CD14-positive monocyte (primary cell): ENCODE results near the gene KRTAP6-2. TPM values are rescaled to one million over a fixed set of nuclear protein-coding genes. Genes with fewer than 3 reads are reported as not detected.

Source experiments
- DNase-seq, 3 donors: peaks; one replicate each; pipeline ENCODE4 v3.0.0-alpha.2; 2011 to 2022
- H2AFZ ChIP-seq: 2 replicates; pipeline ENCODE4 v1.6.0; 2012; ENCODE audit warnings: mild to moderate bottlenecking, low read depth, low read length, inconsistent platforms; ENCODE audit not compliant: insufficient read depth, poor library complexity, severe bottlenecking
- H3K27ac ChIP-seq, 2 donors: 1 replicate in 1 of 2; 2 replicates in 1 of 2; pipeline ENCODE4 v1.5.1; 2012 to 2013; ENCODE audit warnings: low read length in 2 of 2, control low read depth in 1 of 2, inconsistent platforms in 1 of 2, low read depth in 1 of 2, mild to moderate bottlenecking in 1 of 2
- H3K27me3 ChIP-seq, 2 donors: one replicate each; pipeline versions ENCODE4 v1.6.0 to v1.6.1; 2011 to 2013; ENCODE audit warnings: low read length in 2 of 2; ENCODE audit not compliant: control insufficient read depth in 2 of 2, insufficient read depth in 2 of 2
- H3K36me3 ChIP-seq, 2 donors: replicated peaks in 1 of 2; 1 replicate in 1 of 2; 2 replicates in 1 of 2; pipeline versions ENCODE4 v1.5.1 to v1.6.1; 2012 to 2013; ENCODE audit warnings: low read length in 2 of 2, control low read depth in 1 of 2, inconsistent platforms in 1 of 2, mild to moderate bottlenecking in 1 of 2; ENCODE audit not compliant: insufficient read depth in 2 of 2, control insufficient read depth in 1 of 2
- H3K4me1 ChIP-seq, 2 donors: 1 replicate in 1 of 2; 2 replicates in 1 of 2; pipeline versions ENCODE4 v1.5.1 to v1.6.1; 2012 to 2013; ENCODE audit warnings: low read length in 2 of 2, control low read depth in 1 of 2, inconsistent platforms in 1 of 2, mild to moderate bottlenecking in 1 of 2, moderate library complexity in 1 of 2; ENCODE audit not compliant: insufficient read depth in 2 of 2, control insufficient read depth in 1 of 2
- H3K4me2 ChIP-seq: replicated peaks from 2 replicates; pipeline ENCODE3; 2012; ENCODE audit warnings: low read length, moderate library complexity, mild to moderate bottlenecking; ENCODE audit not compliant: poor library complexity, severe bottlenecking; ENCODE audit errors: extremely low read depth
- H3K4me3 ChIP-seq, 3 experiments: fragments of 200-600 bp in 1 of 3; sonication (generic) in 1 of 3; replicated peaks in 1 of 3; 1 replicate in 2 of 3; 2 replicates in 1 of 3; pipeline ENCODE4 v1.5.1; 2011 to 2013; ENCODE audit warnings: low read length in 3 of 3, mild to moderate bottlenecking in 3 of 3, control low read depth in 2 of 3, low read depth in 2 of 3, inconsistent platforms in 1 of 3, moderate library complexity in 1 of 3
- H3K79me2 ChIP-seq: 2 replicates; pipeline ENCODE4 v1.6.0; 2012; ENCODE audit warnings: mild to moderate bottlenecking, control low read depth, inconsistent platforms, low read length, moderate library complexity; ENCODE audit not compliant: insufficient read depth
- H3K9ac ChIP-seq: 2 replicates; pipeline ENCODE4 v1.6.0; 2017; ENCODE audit warnings: low read length, mild to moderate bottlenecking; ENCODE audit not compliant: insufficient read depth, poor library complexity, severe bottlenecking
- H3K9me3 ChIP-seq, 2 donors: replicated peaks in 1 of 2; 1 replicate in 1 of 2; 2 replicates in 1 of 2; pipeline versions ENCODE4 v1.5.1 to v1.6.1; 2012 to 2013; ENCODE audit warnings: low read length in 2 of 2, control low read depth in 1 of 2; ENCODE audit not compliant: control insufficient read depth in 1 of 2, insufficient read depth in 1 of 2
- H4K20me1 ChIP-seq: 2 replicates; pipeline ENCODE4 v1.6.0; 2012; ENCODE audit warnings: mild to moderate bottlenecking, low read length, control low read depth, moderate library complexity; ENCODE audit not compliant: insufficient read depth
- H3K27ac Mint-ChIP-seq, 7 donors: one replicate each; pipeline ENCODE4 v1.8.0; 2020; ENCODE audit warnings: mild to moderate bottlenecking in 7 of 7, mixed read lengths in 7 of 7, moderate library complexity in 6 of 7, inconsistent platforms in 2 of 7
- H3K27me3 Mint-ChIP-seq, 3 donors: one replicate each; pipeline ENCODE4 v1.8.0; 2021 to 2022; ENCODE audit warnings: low read depth in 3 of 3, mild to moderate bottlenecking in 3 of 3, mixed read lengths in 3 of 3, moderate library complexity in 3 of 3, inconsistent platforms in 1 of 3
- H3K36me3 Mint-ChIP-seq, 2 donors: one replicate each; pipeline ENCODE4 v1.8.0; 2020; ENCODE audit warnings: mixed read lengths in 2 of 2, inconsistent platforms in 1 of 2, mild to moderate bottlenecking in 1 of 2
- H3K4me1 Mint-ChIP-seq: one replicate; pipeline ENCODE4 v1.8.0; 2020; ENCODE audit warnings: mild to moderate bottlenecking, mixed read lengths
- H3K4me3 Mint-ChIP-seq, 2 donors: one replicate each; pipeline ENCODE4 v1.8.0; 2020; ENCODE audit warnings: mild to moderate bottlenecking in 2 of 2, mixed read lengths in 2 of 2, moderate library complexity in 1 of 2
- H3K9me3 Mint-ChIP-seq, 7 donors: one replicate each; pipeline ENCODE4 v1.8.0; 2020 to 2022; ENCODE audit warnings: mixed read lengths in 7 of 7, mild to moderate bottlenecking in 6 of 7, moderate library complexity in 6 of 7, inconsistent platforms in 2 of 7
- CTCF ChIP-seq: fragments of 200-600 bp; IDR thresholded peaks from one replicate; pipeline ENCODE4 v1.8.0; 2022; ENCODE audit warnings: antibody characterized with exemption, mild to moderate bottlenecking
- intact Hi-C, 2 donors: fragments of 100-400 bp; cut with micrococcal nuclease; formaldehyde crosslinking; loops; one replicate each; pipeline versions ENCODE4 v1.15.0 to v1.15.1; 2023
- polyA plus RNA-seq, 3 donors: library from polyadenylated mRNA; depleted of rRNA in 1 of 3; unstranded in 2 of 3; stranded (reverse) in 1 of 3; fragments of 300-500 nt in 2 of 3; fragments of >200 nt in 1 of 3; fragmentation: Illumina TruSeq in 2 of 3; gene quantifications; 1 replicate in 2 of 3; 2 replicates in 1 of 3; pipeline ENCODE4 v1.2.3, GENCODE V29; 2012 to 2021

KRTAP6-2 gene
- polyA plus RNA-seq, 3 donors, result not detected

DNA sequence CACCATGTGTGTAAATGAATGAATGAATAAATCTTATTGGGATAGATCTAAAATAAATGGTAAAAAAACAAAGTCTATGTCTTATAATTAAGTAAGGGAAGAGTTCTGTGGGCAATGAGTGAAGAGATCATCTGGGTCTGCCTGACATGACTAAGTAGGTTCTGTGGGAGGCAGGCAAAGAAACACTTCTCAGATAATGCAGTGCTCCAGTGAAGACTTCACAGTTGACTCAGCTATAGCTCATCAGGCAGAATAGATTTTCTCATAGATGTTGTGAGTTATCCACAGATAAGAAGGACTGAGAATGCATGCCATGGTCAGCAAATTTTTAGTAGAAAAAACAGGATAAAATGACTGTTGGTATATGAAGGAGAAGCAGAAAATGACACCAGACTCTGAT lies 20.9 kb downstream of the KRTAP6-2 start:
- no peak overlapping the region for H3K9ac ChIP-seq
- no peaks in the 10 kb centered on the region for H3K4me1 ChIP-seq
- Mint-ChIP-seq H3K9me3 (peaks cover 0 to 5% (median 0%) of the 10 kb centered on the region in 7 donors), H3K27ac (no peak overlapping the region), H3K4me1 (no peaks in the 10 kb centered on the region), H3K27me3 (no peaks in the 10 kb centered on the region), H3K4me3 (no peak overlapping the region), H3K36me3 (no peaks in the 10 kb centered on the region)
- no peak overlapping the region for H3K4me2 ChIP-seq
- no peaks in the 10 kb centered on the region for H3K36me3 ChIP-seq
- peaks cover 0 to 6% of the 10 kb centered on the region in 2 donors for H3K9me3 ChIP-seq
- no peak overlapping the region for H3K27ac ChIP-seq
- no peak overlapping the region for H3K4me3 ChIP-seq
- H3K27me3 ChIP-seq, result no peaks in the 10 kb centered on the region
- H3K79me2 ChIP-seq, result no peaks in the 10 kb centered on the region
- intact Hi-C loops, result no loop called here
- no peak for TF ChIP-seq CTCF
- no peak overlapping the region for H2AFZ ChIP-seq
- no peaks in the 10 kb centered on the region for H4K20me1 ChIP-seq
- no peak for DNase-seq

DNA sequence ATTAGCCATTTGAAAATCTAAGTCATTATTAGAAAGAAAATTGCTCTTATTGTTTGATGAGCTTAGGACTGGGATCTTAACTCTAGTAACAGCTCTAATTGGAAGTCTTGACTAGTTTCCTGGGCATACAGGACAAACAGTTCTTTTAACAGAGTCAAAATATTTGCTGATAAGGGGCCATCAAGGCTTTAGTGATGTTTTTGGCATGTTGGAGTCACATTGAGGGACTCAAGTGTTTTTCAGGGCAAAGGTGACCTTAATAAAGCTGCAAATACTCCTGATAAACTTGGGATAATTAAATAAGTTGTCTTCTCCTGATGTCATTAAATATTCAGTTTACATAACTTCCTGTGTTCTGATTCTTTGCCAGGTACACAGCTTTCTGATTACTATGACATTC lies 31.1 kb downstream of the KRTAP6-2 start:
- TF ChIP-seq CTCF, result no peak
- peaks cover 0 to 6% (median 2%) of the 10 kb centered on the region in 7 donors for H3K9me3 Mint-ChIP-seq
- Histone ChIP-seq H3K4me1 (no peaks in the 10 kb centered on the region), H2AFZ (no peak overlapping the region), H4K20me1 (no peaks in the 10 kb centered on the region), H3K9me3 (no peaks in the 10 kb centered on the region), H3K4me3 (no peak overlapping the region), H3K9ac (no peak overlapping the region), H3K27ac (no peak overlapping the region), H3K79me2 (no peaks in the 10 kb centered on the region), H3K27me3 (no peaks in the 10 kb centered on the region), H3K4me2 (no peak overlapping the region), H3K36me3 (no peaks in the 10 kb centered on the region)
- H3K4me1 Mint-ChIP-seq, result no peaks in the 10 kb centered on the region
- intact Hi-C loops, result no loop called here
- DNase-seq, result no peak
- no peak overlapping the region for H3K27ac Mint-ChIP-seq
- H3K27me3 Mint-ChIP-seq, result no peaks in the 10 kb centered on the region
- no peaks in the 10 kb centered on the region for H3K36me3 Mint-ChIP-seq
- no peak overlapping the region for H3K4me3 Mint-ChIP-seq
